Measurements from ENCODE around the gene IL1RL2. TPM values are rescaled to one million over a fixed set of nuclear protein-coding genes. Genes with fewer than 3 reads are reported as not detected.
A peak's percentile ranks its signal among the peaks of the same experiment; 100 is the strongest.

Gene IL1RL2
- total and polyA plus RNA-seq, 4 donors, result 0.35 to 1.3 (median 0.82) TPM

GRCh38 chr2:102271844-102272243, 85.0 kb downstream of the IL1RL2 start:
- Histone ChIP-seq H3K4me1 (ENCODE audit: control insufficient read depth in 5 of 5, insufficient read depth in 5 of 5, low read length in 5 of 5) (peaks cover 0 to 7% (median 0%) of the 10 kb centered on the region in 5 donors), H3K9me3 (ENCODE audit: control insufficient read depth in 4 of 4, insufficient read depth in 3 of 4, low read length in 3 of 4) (peaks cover 0 to 5% (median 2%) of the 10 kb centered on the region in 4 donors), H3K4me3 (no peak overlapping the region), H3K27me3 (ENCODE audit: control insufficient read depth in 3 of 3, insufficient read depth in 3 of 3, low read length in 2 of 3) (no peaks in the 10 kb centered on the region), H3K27ac (ENCODE audit: low read depth in 1 of 2, low read length in 1 of 2) (no peak overlapping the region), H3K9ac (ENCODE audit: insufficient read depth in 1 of 2, low read length in 2 of 2) (no peak overlapping the region), H3K36me3 (ENCODE audit: control insufficient read depth in 4 of 4, insufficient read depth in 4 of 4, low read length in 4 of 4) (no peaks in the 10 kb centered on the region)
- DNase-seq (no peak), ATAC-seq (ENCODE audit: insufficient read depth, low FRiP score) (no peak)
- no peak for TF ChIP-seq CTCF (IDR thresholded peaks at IDR 0.05; ENCODE audit: control extremely low read depth, extremely low read depth)
- WGBS, 2 donors, result 53 to 63% methylated on average over 5 of the region's 5 CpGs

- no peak for TF ChIP-seq CTCF (IDR thresholded peaks at IDR 0.05; ENCODE audit: control extremely low read depth, extremely low read depth)
- peaks cover 0 to 5% (median 1%) of the 10 kb centered on the region in 5 donors for H3K4me1 ChIP-seq (ENCODE audit: control insufficient read depth in 5 of 5, insufficient read depth in 5 of 5, low read length in 5 of 5)
- WGBS, 2 donors, result 31 to 44% methylated on average over 6 of the region's 6 CpGs
- no peaks in the 10 kb centered on the region for H3K27me3 ChIP-seq (ENCODE audit: control insufficient read depth in 3 of 3, insufficient read depth in 3 of 3, low read length in 2 of 3)
- ATAC-seq (ENCODE audit: insufficient read depth, low FRiP score) (no peak), DNase-seq (peak in 1 of 3 donors; percentile 24)
- no peak overlapping the region for H3K4me3 ChIP-seq
- peaks cover 0 to 7% (median 2%) of the 10 kb centered on the region in 4 donors for H3K9me3 ChIP-seq (ENCODE audit: control insufficient read depth in 4 of 4, insufficient read depth in 3 of 4, low read length in 3 of 4)
- H3K36me3 ChIP-seq (ENCODE audit: control insufficient read depth in 4 of 4, insufficient read depth in 4 of 4, low read length in 4 of 4), result no peaks in the 10 kb centered on the region
- no peak overlapping the region for H3K9ac ChIP-seq (ENCODE audit: insufficient read depth in 1 of 2, low read length in 2 of 2)
- peak overlapping the region in 1 of 2 donors; percentile 72 for H3K27ac ChIP-seq (ENCODE audit: low read depth in 1 of 2, low read length in 1 of 2)
These were observed 86.9 kb downstream of the IL1RL2 start for GRCh38 chr2:102273619-102274211.

- H3K36me3 ChIP-seq (ENCODE audit: control insufficient read depth in 4 of 4, insufficient read depth in 4 of 4, low read length in 4 of 4), result no peaks in the 10 kb centered on the region
- no peak overlapping the region for H3K4me3 ChIP-seq
- DNase-seq (no peak), ATAC-seq (ENCODE audit: insufficient read depth, low FRiP score) (no peak)
- no peak overlapping the region for H3K9ac ChIP-seq (ENCODE audit: insufficient read depth in 1 of 2, low read length in 2 of 2)
- no peaks in the 10 kb centered on the region for H3K27me3 ChIP-seq (ENCODE audit: control insufficient read depth in 3 of 3, insufficient read depth in 3 of 3, low read length in 2 of 3)
- H3K27ac ChIP-seq (ENCODE audit: low read depth in 1 of 2, low read length in 1 of 2), result no peak overlapping the region
- peaks cover 0 to 7% (median 2%) of the 10 kb centered on the region in 4 donors for H3K9me3 ChIP-seq (ENCODE audit: control insufficient read depth in 4 of 4, insufficient read depth in 3 of 4, low read length in 3 of 4)
- TF ChIP-seq CTCF (IDR thresholded peaks at IDR 0.05; ENCODE audit: control extremely low read depth, extremely low read depth), result no peak
- 92 to 93% methylated on average over 2 of the region's 2 CpGs for WGBS, 2 donors
- peaks cover 0 to 4% (median 0%) of the 10 kb centered on the region in 5 donors for H3K4me1 ChIP-seq (ENCODE audit: control insufficient read depth in 5 of 5, insufficient read depth in 5 of 5, low read length in 5 of 5)
These were observed 89.9 kb downstream of the IL1RL2 start for GRCh38 chr2:102276549-102277201.
